Trophoblast cell (in vitro differentiated cells and primary cell): ENCODE data around the gene PLD2.
"Not testable (repeated sequence)": the region's sequence is repeated elsewhere in the genome, so short reads cannot be mapped to it uniquely, and the experiment has no call there.

Experiments
- DNase-seq, 2 donors: peaks; one replicate each; pipeline ENCODE4 v3.0.0-alpha.2; 2016
- H2AFZ ChIP-seq: 2 replicates; pipeline ENCODE4 v1.6.1; 2013; ENCODE audit warnings: low read length, moderate library complexity, mild to moderate bottlenecking; ENCODE audit not compliant: insufficient read depth, poor library complexity
- H2AK5ac ChIP-seq: 2 replicates; pipeline ENCODE4 v1.6.1; 2013; ENCODE audit warnings: mild to moderate bottlenecking, low read length
- H2BK120ac ChIP-seq: 2 replicates; pipeline ENCODE4 v1.6.1; 2013; ENCODE audit warnings: low read length, mild to moderate bottlenecking, moderate library complexity; ENCODE audit not compliant: insufficient read depth, poor library complexity
- H2BK12ac ChIP-seq: 2 replicates; pipeline ENCODE4 v1.6.1; 2013; ENCODE audit warnings: mild to moderate bottlenecking, low read length, moderate library complexity
- H2BK5ac ChIP-seq: 2 replicates; pipeline ENCODE4 v1.6.1; 2013; ENCODE audit warnings: low read length, low read depth, moderate library complexity, mild to moderate bottlenecking; ENCODE audit not compliant: poor library complexity
- H3K14ac ChIP-seq: 2 replicates; pipeline ENCODE4 v1.6.1; 2013; ENCODE audit warnings: mild to moderate bottlenecking, low read length
- H3K18ac ChIP-seq: 2 replicates; pipeline ENCODE4 v1.6.1; 2013; ENCODE audit warnings: mild to moderate bottlenecking, low read length
- H3K23ac ChIP-seq: 2 replicates; pipeline ENCODE4 v1.6.1; 2013; ENCODE audit warnings: low read length
- H3K27ac ChIP-seq: 2 replicates; pipeline ENCODE4 v1.5.1; 2013; ENCODE audit warnings: low read depth, mild to moderate bottlenecking, inconsistent platforms, low read length, moderate library complexity
- H3K27me3 ChIP-seq: 2 replicates; pipeline ENCODE4 v1.6.1; 2013; ENCODE audit warnings: inconsistent platforms, mild to moderate bottlenecking, low read length, moderate library complexity; ENCODE audit not compliant: insufficient read depth
- H3K36me3 ChIP-seq, 2 experiments: 1 replicate in 1 of 2; 2 replicates in 1 of 2; pipeline ENCODE4 v1.6.1; 2013; ENCODE audit warnings: low read length in 2 of 2, mild to moderate bottlenecking in 2 of 2, moderate library complexity in 1 of 2; ENCODE audit not compliant: insufficient read depth in 2 of 2, control insufficient read depth in 1 of 2
- H3K4ac ChIP-seq: 2 replicates; pipeline ENCODE4 v1.6.1; 2013; ENCODE audit warnings: low read depth, mild to moderate bottlenecking, low read length, moderate library complexity
- H3K4me1 ChIP-seq, 2 experiments: 1 replicate in 1 of 2; 2 replicates in 1 of 2; pipeline ENCODE4 v1.6.1; 2013; ENCODE audit warnings: low read length in 2 of 2, mild to moderate bottlenecking in 2 of 2, moderate library complexity in 1 of 2; ENCODE audit not compliant: insufficient read depth in 2 of 2, control insufficient read depth in 1 of 2
- H3K4me2 ChIP-seq: 2 replicates; pipeline ENCODE4 v1.6.1; 2013; ENCODE audit warnings: inconsistent platforms, mild to moderate bottlenecking, low read length, moderate library complexity
- H3K4me3 ChIP-seq: 2 replicates; pipeline ENCODE4 v1.5.1; 2013; ENCODE audit warnings: mild to moderate bottlenecking, low read depth, low read length, inconsistent platforms
- H3K79me1 ChIP-seq: one replicate; pipeline ENCODE4 v1.6.1; 2013; ENCODE audit warnings: low read length
- H3K79me2 ChIP-seq: 2 replicates; pipeline ENCODE4 v1.6.1; 2013; ENCODE audit warnings: low read length, mild to moderate bottlenecking; ENCODE audit not compliant: control insufficient read depth, insufficient read depth, poor library complexity
- H3K9ac ChIP-seq: 2 replicates; pipeline ENCODE4 v1.6.1; 2013; ENCODE audit warnings: mild to moderate bottlenecking, low read length
- H3K9me3 ChIP-seq: 2 replicates; pipeline ENCODE4 v1.6.1; 2013; ENCODE audit warnings: low read depth, mild to moderate bottlenecking, control low read depth, inconsistent platforms, low read length; ENCODE audit not compliant: insufficient read depth
- H4K12ac ChIP-seq: 2 replicates; pipeline ENCODE4 v1.6.1; 2013; ENCODE audit warnings: low read depth, mild to moderate bottlenecking, low read length, moderate library complexity
- H4K8ac ChIP-seq: 2 replicates; pipeline ENCODE4 v1.6.1; 2013; ENCODE audit warnings: low read depth, mild to moderate bottlenecking, low read length, moderate library complexity
- H4K91ac ChIP-seq: one replicate; pipeline ENCODE4 v1.6.1; 2013; ENCODE audit warnings: low read depth, mild to moderate bottlenecking, low read length, moderate library complexity
- WGBS: extraction: QIAGEN DNeasy Blood & Tissue Kit; methylation state at CpG from one replicate; pipeline ENCODE4 v1.1.7; 2013; ENCODE audit warnings: missing lambda C conversion rate; ENCODE audit not compliant: insufficient read length, insufficient coverage; ENCODE audit errors: extremely low coverage; 5-methylcytosine and 5-hydroxymethylcytosine counted together

PLD2 gene

GRCh38 chr17:4862720-4863119 lies 55.8 kb downstream of the PLD2 start:
- H3K79me1 ChIP-seq, result peaks cover 24% of the 10 kb centered on the region
- DNase-seq, result no peak
- peaks cover 21 to 23% of the 10 kb centered on the region in 2 experiments for H3K4me1 ChIP-seq
- no peak overlapping the region for H2BK120ac ChIP-seq
- no peak overlapping the region for H4K8ac ChIP-seq
- no peak overlapping the region for H4K12ac ChIP-seq
- no peak overlapping the region for H2AK5ac ChIP-seq
- no peak overlapping the region for H3K4ac ChIP-seq
- H3K9ac ChIP-seq, result no peak overlapping the region
- no peak overlapping the region for H4K91ac ChIP-seq
- H3K36me3 ChIP-seq, result peaks cover 6 to 21% of the 10 kb centered on the region in 2 experiments
- peak overlapping the region; percentile 1 for H3K18ac ChIP-seq
- no peaks in the 10 kb centered on the region for H3K9me3 ChIP-seq
- H2BK12ac ChIP-seq, result no peak overlapping the region
- H3K4me3 ChIP-seq, result no peak overlapping the region
- H3K27ac ChIP-seq, result no peak overlapping the region
- H3K23ac ChIP-seq, result no peak overlapping the region
- no peak overlapping the region for H2AFZ ChIP-seq
- no peak overlapping the region for H2BK5ac ChIP-seq
- no peak overlapping the region for H3K14ac ChIP-seq
- no peaks in the 10 kb centered on the region for H3K27me3 ChIP-seq
- no peak overlapping the region for H3K4me2 ChIP-seq
- WGBS, result no CpG with 5 or more reads among the region's 4 CpGs
- peaks cover 16% of the 10 kb centered on the region for H3K79me2 ChIP-seq

- Histone ChIP-seq H3K79me1 (peaks cover 22% of the 10 kb centered on the region), H4K8ac (no peak overlapping the region), H2BK5ac (no peak overlapping the region), H3K79me2 (peaks cover 14% of the 10 kb centered on the region), H3K23ac (no peak overlapping the region), H3K4me2 (no peak overlapping the region), H3K18ac (peak overlapping the region; percentile 1), H4K12ac (no peak overlapping the region), H2AFZ (no peak overlapping the region), H3K9me3 (no peaks in the 10 kb centered on the region), H3K9ac (no peak overlapping the region), H3K4ac (no peak overlapping the region), H3K27me3 (no peaks in the 10 kb centered on the region), H2AK5ac (no peak overlapping the region), H3K36me3 (peaks cover 6 to 21% of the 10 kb centered on the region in 2 experiments), H3K14ac (no peak overlapping the region), H4K91ac (no peak overlapping the region), H3K4me1 (peaks cover 18 to 20% of the 10 kb centered on the region in 2 experiments), H3K4me3 (no peak overlapping the region), H2BK12ac (no peak overlapping the region), H2BK120ac (no peak overlapping the region), H3K27ac (no peak overlapping the region)
- DNase-seq, result no peak
- no CpG with 5 or more reads among the region's 1 CpG for WGBS
Observed at GRCh38 chr17:4863321-4863720, 56.4 kb downstream of the PLD2 start.

- not testable (repeated sequence) for H2AK5ac ChIP-seq, H3K79me2 ChIP-seq, H2BK5ac ChIP-seq, H3K4me3 ChIP-seq, H3K36me3 ChIP-seq, H3K18ac ChIP-seq, H3K9me3 ChIP-seq, H3K9ac ChIP-seq, H2AFZ ChIP-seq, H3K14ac ChIP-seq, H4K8ac ChIP-seq, H3K27me3 ChIP-seq, H3K4me2 ChIP-seq, H4K91ac ChIP-seq, H3K23ac ChIP-seq, H2BK120ac ChIP-seq, H3K27ac ChIP-seq, DNase-seq, H4K12ac ChIP-seq, H2BK12ac ChIP-seq, H3K4me1 ChIP-seq, H3K4ac ChIP-seq, H3K79me1 ChIP-seq
- no CpG with 5 or more reads among the region's 5 CpGs for WGBS
Observed at GRCh38 chr17:4867535-4867934, 60.6 kb downstream of the PLD2 start.

DNA sequence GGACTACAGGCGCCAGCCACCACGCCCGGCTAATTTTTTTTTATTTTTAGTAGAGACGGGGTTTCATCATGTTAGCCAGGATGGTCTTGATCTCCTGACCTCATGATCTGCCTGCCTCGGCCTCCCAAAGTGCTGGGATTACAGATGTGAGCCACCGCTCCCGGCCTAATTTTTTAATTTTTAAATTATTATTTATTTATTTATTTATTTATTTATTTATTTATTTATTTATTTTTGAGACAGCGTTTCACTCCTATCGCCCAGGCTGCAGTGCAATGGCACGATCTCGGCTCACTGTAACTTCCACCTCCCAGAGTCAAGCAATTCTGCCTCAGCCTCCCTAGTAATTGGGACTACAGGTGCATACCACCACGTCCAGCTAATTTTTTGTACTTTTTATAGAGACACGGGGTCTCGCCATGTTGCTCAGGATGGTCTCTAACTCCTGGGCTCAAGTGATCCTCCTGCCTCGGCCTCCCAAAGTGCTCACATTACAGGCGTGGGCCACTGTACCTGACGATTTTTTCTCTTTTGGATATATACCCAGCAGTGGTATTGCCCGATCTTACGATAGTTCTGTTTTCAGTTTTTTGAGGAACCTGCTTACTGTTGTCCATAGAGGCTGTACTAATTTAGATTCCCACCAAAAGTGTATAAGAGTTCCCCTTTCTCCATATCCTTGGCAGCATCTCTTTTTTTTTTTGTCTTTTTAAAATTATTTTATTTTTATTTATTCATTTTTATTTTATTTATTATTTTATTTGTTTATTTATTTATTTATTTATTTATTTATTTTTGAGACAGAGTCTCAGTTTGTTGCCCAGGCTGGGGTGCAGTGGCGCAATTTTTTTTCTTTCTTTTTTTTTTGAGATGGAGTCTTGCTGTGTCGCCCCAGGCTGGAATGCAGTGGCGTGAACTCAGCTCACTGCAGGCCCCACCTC lies 62.4 kb downstream of the PLD2 start:
- H2BK5ac ChIP-seq, H2BK120ac ChIP-seq, H3K36me3 ChIP-seq, DNase-seq, H3K9me3 ChIP-seq, H4K8ac ChIP-seq, H2BK12ac ChIP-seq, H2AFZ ChIP-seq, H3K27ac ChIP-seq, H3K79me1 ChIP-seq, H4K12ac ChIP-seq, H3K14ac ChIP-seq, H4K91ac ChIP-seq, H3K23ac ChIP-seq, H3K18ac ChIP-seq, H3K79me2 ChIP-seq, H3K4ac ChIP-seq, H3K9ac ChIP-seq, H3K4me1 ChIP-seq, H3K4me3 ChIP-seq, H3K27me3 ChIP-seq, H3K4me2 ChIP-seq, H2AK5ac ChIP-seq: not testable (repeated sequence)
- WGBS, result no CpG with 5 or more reads among the region's 22 CpGs
